NCI-H128 (cell line): ENCODE results near the gene CD164L2.

ENCODE experiments used
- DNase-seq: peaks from one replicate; lab custom pipeline; 2025; ENCODE audit not compliant: unreplicated experiment; lab: John Stamatoyannopoulos, UW

Gene CD164L2

GRCh38 chr1:27365372-27366112 lies 17.6 kb downstream of the CD164L2 start:
- DNase-seq = peak; percentile 51

GRCh38 chr1:27364696-27365371 lies 18.3 kb downstream of the CD164L2 start:
- DNase-seq = no peak

DNA sequence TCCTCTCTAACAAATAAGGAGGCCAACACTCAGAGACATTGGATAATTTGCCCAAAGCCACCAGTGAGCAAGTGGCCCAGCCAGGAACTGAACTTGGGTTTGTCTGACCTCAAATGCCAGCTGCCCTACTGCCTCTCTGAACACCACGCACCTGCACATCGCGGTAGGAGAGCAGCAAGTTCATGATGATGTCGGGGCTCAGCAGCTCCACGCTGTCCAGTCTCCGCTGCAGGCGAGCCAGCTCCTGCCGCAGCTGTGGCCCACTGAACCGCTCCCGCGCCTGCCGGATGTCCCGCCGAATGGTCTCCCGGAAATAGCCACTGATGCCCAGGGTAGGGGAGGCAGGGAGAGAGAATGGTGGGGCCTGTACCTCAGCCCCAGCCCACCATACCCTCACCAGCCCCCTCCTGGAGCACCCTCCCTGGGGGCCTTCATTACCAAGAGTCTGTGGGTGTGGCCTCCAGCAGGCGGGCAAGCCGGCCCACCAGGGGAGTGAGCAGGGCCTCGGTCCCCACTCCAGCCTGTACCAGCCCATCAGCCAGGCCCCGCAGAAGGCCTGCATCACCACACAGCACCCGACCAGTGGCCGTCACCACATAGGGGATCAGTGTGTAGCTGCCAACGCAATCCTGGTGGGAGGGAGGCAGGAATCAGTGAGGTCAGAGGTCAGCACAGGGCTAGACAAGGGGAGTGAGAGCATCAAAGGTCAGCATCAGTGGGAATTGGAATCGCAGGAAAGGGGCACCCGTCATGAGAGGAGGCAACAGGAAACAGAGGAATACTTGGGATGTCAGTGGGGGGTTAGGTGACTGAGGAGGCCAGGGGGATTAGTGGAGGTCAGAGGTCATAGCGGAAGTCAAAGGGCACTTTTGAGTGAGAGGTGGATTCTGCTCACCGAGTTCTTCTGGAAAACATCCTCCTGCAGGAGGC lies 19.1 kb downstream of the CD164L2 start:
- DNase-seq = no peak

- DNase-seq = no peak
Measured at GRCh38 chr1:27361553-27361952, 21.6 kb downstream of the CD164L2 start.

GRCh38 chr1:27361044-27361402 lies 22.1 kb downstream of the CD164L2 start:
- no peak for DNase-seq

GRCh38 chr1:27360159-27361043 lies 22.7 kb downstream of the CD164L2 start:
- no peak for DNase-seq

DNA sequence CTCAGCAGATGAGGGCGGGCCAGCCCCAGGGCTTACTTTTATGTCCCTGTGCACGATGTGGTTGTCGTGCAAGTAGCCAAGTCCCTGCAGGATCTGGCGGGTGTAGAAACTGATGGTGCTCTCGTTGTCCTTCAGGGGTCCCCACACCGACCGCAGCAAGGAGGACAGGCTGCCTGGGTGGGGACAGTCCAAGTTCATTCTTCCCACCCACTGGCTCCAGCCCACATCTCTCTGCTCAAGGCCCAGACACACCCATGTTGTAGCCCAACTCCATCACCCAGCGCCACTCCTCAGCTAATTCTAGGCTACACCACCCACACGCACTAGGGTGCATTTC lies 23.3 kb downstream of the CD164L2 start:
- no peak for DNase-seq

DNA sequence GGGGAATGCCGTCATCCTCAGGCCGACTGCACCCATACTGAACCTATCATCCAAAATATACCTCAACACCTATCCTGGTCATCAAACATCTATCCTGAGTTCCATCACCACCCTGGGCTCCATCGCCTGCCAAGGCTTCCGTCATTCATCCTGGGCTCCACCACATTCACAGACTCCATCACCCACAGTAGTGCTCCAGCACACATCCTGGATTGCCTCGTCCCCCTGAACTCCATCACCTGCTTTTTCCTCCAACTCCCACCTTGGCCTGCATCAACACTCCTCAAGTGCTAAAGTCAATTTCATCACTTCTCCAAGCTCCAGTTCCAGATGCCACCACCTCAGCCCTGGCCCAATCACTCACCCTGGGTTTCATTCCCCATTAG lies 24.2 kb downstream of the CD164L2 start:
- no peak for DNase-seq

GRCh38 chr1:27358038-27358927 lies 24.9 kb downstream of the CD164L2 start:
- no peak for DNase-seq

- peak; percentile 16 for DNase-seq
Measured at GRCh38 chr1:27357281-27358037, 25.7 kb downstream of the CD164L2 start.

GRCh38 chr1:27356619-27357280 lies 26.4 kb downstream of the CD164L2 start:
- no peak for DNase-seq

- DNase-seq = no peak
Measured at GRCh38 chr1:27356277-27356618, 26.9 kb downstream of the CD164L2 start.

GRCh38 chr1:27355683-27356082 lies 27.4 kb downstream of the CD164L2 start:
- no peak for DNase-seq

GRCh38 chr1:27353629-27354028 lies 29.5 kb downstream of the CD164L2 start:
- DNase-seq = no peak

GRCh38 chr1:27353166-27353565 lies 30.0 kb downstream of the CD164L2 start:
- DNase-seq = no peak

DNA sequence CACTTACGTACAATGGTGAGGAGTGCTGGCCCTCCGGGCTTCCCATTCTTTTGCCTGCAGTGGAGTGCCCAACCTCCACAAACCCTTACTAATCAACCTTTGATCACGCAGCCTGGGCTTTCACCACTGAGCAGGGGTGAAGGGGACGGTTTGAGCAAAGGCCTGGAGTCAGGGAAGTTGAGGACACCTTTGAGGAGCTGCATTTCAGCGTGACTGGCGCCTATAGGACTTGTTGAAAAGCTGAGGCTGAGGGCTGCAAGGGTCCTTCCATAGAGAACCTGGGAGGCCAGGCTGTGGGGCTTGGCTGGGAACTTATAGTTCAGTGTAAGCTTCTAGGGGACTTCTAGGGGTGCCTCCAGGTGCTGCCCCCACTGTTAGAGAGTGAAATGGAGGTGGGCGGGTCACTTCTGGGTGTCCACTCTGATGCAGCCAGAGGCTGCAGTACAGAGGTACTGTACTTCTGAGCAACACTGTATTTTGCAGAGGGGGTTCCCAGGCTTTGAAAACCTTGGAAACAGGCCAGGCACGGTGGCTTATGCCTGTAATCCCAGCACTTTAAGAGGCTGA lies 31.5 kb downstream of the CD164L2 start:
- DNase-seq = no peak

- DNase-seq = no peak
Measured at GRCh38 chr1:27350663-27351540, 32.2 kb downstream of the CD164L2 start.
